GM21717 (cell line): ENCODE measurements around the gene RALGAPA2.

Experiments used
- ATAC-seq: cut with Tn5 transposase; IDR thresholded peaks from one replicate; pipeline ENCODE4 v1.9.1; 2021; ENCODE audit warnings: mild to moderate bottlenecking, moderate library complexity; ENCODE audit not compliant: unreplicated experiment

Gene RALGAPA2

DNA sequence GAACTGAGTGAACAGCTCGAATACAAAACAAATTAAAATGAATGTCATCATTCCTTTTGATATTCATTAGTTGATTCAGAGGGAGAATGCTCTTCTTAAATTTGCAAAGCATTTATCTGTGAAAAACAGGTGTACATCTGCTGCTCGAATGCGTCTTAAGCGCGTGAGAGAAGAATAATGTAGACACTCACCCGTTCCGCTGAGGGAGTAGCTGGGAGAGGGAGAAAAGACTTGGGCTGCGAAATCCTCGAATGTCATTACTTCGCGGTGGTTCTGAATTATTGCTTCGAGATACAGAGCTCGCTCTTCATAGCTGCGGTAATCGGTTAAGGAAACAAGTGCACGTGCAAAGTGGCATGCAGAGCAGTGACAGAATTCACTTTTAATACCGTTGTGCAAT is 300.6 kb downstream of the RALGAPA2 start:
- ATAC-seq = no peak

GRCh38 chr20:20411402-20411801 is 301.0 kb downstream of the RALGAPA2 start:
- no peak for ATAC-seq

DNA sequence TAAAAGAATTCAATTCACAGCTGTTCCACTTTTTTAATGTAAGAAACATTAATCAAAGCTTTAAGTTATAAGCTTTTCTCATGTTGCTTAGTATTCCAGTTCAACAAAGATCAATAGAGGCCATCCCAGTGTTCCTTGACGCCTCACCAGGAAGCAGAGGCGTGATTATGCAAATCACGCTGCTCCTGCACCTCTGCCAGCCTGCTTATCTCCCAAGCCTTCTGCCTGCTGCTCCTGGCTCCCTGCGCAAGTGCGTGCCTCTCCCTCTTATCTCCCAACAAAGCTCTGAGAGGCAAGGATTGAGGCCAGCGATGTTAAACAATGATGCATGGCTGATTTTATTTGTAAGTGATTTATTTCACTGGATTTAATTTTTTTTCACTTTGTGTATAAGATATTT is 301.8 kb downstream of the RALGAPA2 start:
- no peak for ATAC-seq

DNA sequence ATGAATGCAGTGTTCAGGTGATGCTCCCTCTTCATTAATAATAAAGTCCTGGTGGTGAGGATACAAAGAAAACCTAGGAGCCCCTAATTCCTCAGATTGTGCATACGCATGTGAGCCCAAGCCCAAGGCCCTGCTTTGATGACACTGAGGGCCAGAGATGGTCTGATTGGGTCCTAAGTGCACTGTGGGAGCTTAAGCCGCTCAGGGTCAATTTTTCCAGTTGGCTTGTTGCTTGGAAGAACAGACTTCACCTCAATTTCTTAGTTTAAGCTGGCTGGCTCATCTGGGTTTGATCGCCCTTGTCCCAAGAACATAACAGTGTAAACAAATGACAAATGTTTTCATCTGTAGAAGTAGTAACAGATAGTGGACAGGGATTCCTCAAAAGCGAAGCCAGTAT is 303.1 kb downstream of the RALGAPA2 start:
- no peak for ATAC-seq

DNA sequence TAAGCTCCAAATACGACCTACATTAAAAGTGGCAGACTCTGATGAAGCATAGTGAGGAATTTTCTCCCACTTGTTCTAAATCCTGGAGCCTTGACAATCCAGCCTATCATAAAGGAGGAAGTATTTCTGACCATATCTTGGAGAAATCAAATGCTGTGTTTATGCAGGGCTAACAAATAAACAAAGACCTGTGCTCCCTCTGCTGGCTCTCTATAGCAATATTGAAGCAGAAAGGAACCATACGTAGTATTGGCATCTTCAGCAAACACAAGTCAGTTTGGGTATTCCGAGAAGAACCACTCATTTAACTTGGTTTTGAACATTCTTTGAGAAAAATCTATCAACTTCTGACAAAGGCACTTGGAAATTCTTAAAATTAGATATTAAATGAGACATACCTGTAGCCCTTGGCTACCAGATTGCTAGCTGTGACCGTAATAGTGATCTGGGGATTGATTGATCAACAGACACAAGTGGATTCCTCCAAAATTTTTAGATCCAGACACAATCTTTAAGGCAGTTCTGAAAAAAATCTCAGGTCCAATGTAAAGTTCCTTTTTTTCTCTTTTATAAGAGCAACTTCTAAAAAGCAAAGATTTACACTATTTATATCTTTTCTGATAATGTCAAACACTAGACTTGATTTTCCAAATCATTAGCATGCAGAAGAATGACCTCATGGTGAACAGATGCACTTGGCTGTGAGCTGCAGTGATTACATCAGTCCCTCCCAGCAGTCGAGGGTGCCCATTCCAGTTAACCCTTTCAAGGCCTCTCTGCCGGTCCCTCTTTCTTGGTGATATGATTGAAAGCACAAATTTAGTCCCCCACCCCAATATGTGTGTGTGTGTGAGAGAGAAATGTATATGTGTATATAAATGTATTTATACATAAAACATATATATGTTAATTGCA is 304.3 kb downstream of the RALGAPA2 start:
- no peak for ATAC-seq

- no peak for ATAC-seq
Observed at GRCh38 chr20:20406306-20406705, 306.1 kb downstream of the RALGAPA2 start.

- no peak for ATAC-seq
Observed at GRCh38 chr20:20405623-20406022, 306.8 kb downstream of the RALGAPA2 start.

- no peak for ATAC-seq
Observed at GRCh38 chr20:20404633-20405032, 307.8 kb downstream of the RALGAPA2 start.

- no peak for ATAC-seq
Observed at GRCh38 chr20:20401991-20402390, 310.5 kb downstream of the RALGAPA2 start.

DNA sequence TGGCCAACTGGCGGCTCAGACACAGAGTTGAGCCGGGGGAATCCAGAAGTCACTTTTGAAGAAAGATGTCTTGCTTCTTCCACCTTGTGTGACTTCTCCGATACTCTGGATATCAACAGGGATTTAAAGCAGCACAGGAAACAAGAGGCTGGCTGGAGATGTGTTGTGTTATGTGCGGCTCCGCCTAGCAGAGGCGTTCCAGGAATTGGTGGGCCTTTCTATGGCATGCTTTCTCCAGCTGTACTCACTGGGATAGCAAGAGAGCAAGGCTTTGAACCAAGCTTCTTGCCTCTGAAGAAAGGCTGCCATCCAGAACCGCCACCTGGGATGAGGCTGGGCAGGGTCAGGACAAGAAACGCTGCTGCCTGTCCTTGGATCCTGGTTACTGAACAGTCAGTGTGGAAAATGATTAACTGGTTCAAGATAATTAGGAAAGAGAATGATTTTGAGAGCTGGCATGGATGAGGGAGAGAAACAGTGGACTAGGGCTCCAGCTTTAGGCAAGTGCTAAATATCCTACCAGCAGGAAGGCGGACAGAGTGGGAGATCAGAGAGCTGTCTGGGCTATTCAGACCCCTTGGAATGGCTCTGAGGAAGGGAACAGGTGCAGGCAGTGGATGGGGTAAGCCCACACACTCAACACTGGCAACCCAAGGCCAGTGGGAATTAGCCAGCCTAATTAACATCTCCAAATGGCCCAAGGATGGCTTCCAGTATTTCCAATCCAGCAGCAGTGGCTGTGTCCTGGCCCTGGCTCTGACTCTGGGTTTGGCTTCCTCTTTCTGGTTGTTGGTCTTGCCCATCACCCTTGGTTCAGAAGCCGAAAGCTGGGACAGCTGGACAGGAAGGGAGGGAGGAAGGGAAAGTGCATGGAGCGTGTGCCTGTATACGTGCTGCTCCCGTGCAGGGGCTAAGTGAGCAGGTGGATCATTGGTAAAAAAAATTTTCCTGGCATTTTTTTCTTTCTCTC is 312.6 kb downstream of the RALGAPA2 start:
- no peak for ATAC-seq

- ATAC-seq = no peak
Observed at GRCh38 chr20:20398123-20398522, 314.3 kb downstream of the RALGAPA2 start.

DNA sequence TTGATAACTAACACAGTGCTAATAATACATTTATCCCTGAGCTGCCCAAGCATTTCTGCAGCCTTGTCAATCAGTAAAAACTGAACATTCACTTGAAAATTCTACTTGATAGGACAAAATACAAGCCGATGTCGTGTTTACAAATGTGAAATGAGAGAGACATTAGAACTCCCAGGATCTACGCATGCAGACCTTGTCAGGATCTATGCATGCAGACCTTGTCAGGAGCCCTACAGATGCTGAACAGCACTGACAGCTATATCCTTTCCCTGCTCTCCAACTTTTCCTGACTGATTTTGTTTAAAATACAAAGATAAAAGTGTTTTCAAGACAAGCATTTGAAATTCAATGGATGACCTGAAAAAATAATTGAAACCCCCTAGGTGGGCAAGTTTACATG is 315.6 kb downstream of the RALGAPA2 start:
- ATAC-seq = no peak

DNA sequence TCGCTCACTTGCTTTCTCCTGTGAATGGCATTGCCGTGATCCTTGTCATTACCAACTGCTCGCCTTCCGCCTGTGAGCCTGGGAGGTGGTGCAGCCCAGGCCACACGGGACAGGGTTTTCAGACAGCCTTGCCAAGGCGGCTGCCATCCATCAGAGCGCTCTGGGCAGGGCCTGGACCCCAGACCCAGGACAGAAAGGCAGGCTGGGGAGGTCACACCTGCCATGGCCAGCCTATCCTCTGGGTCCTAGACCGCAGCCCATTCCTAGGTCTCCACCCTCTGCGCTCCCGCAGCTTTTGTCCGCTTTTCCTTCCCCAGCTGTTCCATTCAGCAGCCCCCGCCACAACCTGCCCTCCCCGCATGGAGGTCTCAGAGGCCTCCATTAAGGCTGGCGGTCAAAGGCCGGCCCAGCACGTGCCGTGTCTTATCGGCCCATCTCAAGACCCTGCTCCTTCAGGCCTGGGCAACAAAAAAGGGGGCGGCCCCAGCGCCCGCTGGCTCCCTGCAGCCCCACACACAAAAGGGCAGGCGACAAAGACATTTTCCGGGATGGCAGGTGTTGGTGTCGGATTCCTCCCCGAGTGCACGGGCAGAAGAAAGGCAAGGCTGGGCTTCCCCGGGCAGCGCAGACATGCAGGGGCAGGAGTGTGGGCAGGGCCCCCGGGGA is 316.4 kb downstream of the RALGAPA2 start:
- no peak for ATAC-seq

GRCh38 chr20:20395087-20395486 is 317.4 kb downstream of the RALGAPA2 start:
- no peak for ATAC-seq

GRCh38 chr20:20393207-20394120 is 319.0 kb downstream of the RALGAPA2 start:
- no peak for ATAC-seq

GRCh38 chr20:20391766-20392165 is 320.7 kb downstream of the RALGAPA2 start:
- no peak for ATAC-seq

GRCh38 chr20:20391115-20391514 is 321.3 kb downstream of the RALGAPA2 start:
- ATAC-seq = no peak

DNA sequence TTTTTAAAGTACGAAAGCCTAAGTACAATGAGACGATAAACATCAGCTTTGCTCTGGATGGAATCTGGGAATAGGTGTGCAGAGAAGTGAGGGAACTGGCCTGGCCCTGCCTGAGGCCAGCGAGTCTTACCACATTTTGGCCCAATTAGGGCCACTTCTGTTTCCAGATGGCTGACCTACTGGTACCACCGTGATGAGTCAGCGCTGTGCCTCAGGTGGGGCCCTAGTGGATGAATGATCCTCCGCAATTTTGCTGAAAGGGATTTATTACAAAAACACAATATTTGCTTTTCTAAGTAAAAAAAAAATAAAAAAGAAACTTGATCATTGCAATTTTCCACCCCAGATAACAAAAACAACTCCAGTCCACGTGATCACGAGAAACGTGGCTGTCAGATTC is 322.1 kb downstream of the RALGAPA2 start:
- no peak for ATAC-seq

- ATAC-seq = no peak
Observed at GRCh38 chr20:20386192-20386591, 326.3 kb downstream of the RALGAPA2 start.

- ATAC-seq = no peak
Observed at GRCh38 chr20:20375862-20376261, 336.6 kb downstream of the RALGAPA2 start.
